ENCODE results near the gene HK2. TPM values are rescaled to one million over a fixed set of nuclear protein-coding genes. Genes with fewer than 3 reads are reported as not detected.
A peak's percentile ranks its signal among the peaks of the same experiment; 100 is the strongest.
"Not testable (repeated sequence)": the region's sequence is repeated elsewhere in the genome, so short reads cannot be mapped to it uniquely, and the experiment has no call there.

The HK2 gene
- 10 to 100 TPM in 2 of 4 donors, 1 to 10 TPM in 2; 8.3 to 12.8 (median 10.0) TPM for polyA plus RNA-seq (ENCODE audit: insufficient read length in 4 of 4)

DNA sequence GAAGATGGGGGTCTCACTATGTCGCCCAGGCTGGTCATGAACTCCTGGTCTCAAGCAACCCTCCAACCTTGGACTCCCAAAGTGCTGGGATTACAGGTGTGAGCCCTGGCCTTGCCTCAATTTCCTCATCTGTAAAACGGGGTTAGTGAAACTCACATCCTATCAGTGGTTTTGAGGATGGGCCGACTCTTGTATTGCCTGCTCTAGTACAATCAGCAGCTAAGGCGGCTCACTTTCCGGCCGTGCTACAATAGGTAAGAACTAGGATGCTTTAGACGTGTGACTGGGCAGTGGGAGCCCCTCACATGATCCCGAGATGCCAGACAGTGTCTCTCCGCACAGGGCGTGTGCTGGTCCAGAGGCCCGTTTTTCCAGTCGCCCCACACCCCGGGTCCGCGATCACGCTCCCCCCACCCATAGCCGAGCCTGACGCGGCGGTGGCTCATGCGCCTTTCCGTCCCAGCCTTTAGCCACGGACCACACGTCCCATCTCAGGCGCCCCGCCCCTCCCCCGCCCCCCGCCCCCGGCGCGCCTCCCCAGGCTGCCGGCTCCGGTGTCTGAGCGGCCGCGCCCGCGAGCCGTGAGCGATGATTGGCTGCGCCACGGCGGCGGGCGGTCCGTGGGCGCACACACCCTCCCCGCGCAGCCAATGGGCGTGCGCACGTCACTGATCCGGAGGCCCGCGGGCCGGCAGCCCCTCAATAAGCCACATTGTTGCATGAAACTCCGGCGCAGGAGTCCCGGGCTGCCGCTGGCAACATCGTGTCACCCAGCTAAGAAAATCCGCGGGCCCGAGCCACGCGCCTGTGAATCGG, at the start of gene HK2:
Gene HK2, plus strand, starts transcription at position 710 of the 816 bp plus-strand sequence. CDS start 454 bp downstream, outside the sequence.
- peak in 2 of 4 donors; percentile 69 to 81 for DNase-seq (ENCODE audit: low read depth in 4 of 4, low spot score in 2 of 4)

DNA sequence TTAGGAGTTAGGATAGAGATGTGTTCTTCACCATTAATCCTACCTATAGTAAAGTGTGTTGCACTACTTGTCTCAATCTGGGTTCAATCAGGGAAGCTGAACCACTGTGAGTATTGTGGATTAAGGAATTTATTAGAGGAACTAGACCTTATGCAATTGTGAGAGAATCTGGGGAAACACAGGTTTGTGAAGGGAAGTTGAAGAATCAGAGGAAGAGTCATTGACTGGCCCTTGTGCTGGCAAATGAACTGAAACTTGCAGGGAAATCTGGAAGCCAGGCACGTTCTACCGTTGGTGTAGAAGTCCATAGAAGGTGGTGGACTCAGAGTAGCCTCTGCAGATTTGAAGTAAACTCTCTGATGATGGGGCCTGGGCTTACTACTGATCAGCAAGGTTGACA, 44.7 kb upstream of the HK2 start:
- no peak for DNase-seq (ENCODE audit: low read depth in 4 of 4, low spot score in 2 of 4)

GRCh38 chr2:74792282-74792681, 41.6 kb upstream of the HK2 start:
- no peak for DNase-seq (ENCODE audit: low read depth in 4 of 4, low spot score in 2 of 4)

DNA sequence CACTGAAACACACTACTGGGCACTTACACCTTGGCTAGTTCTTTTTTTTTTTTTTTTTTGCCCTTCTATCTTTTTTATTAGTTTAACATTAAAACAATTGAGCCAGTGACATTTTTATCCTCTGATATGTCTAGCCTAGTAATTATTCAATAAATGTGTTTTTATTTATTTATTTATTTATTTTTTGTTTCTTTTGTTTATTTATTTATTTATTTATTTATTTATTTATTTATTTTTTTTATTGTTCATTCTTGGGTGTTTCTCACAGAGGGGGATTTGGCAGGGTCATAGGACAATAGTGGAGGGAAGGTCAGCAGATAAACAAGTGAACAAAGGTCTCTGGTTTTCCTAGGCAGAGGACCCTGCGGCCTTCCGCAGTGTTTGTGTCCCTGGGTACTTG, 39.0 kb upstream of the HK2 start:
- not testable (repeated sequence) for DNase-seq (ENCODE audit: low read depth in 4 of 4, low spot score in 2 of 4)

GRCh38 chr2:74806355-74806839, 27.5 kb upstream of the HK2 start:
- no peak for DNase-seq (ENCODE audit: low read depth in 4 of 4, low spot score in 2 of 4)

GRCh38 chr2:74806920-74807319, 27.0 kb upstream of the HK2 start:
- no peak for DNase-seq (ENCODE audit: low read depth in 4 of 4, low spot score in 2 of 4)

DNA sequence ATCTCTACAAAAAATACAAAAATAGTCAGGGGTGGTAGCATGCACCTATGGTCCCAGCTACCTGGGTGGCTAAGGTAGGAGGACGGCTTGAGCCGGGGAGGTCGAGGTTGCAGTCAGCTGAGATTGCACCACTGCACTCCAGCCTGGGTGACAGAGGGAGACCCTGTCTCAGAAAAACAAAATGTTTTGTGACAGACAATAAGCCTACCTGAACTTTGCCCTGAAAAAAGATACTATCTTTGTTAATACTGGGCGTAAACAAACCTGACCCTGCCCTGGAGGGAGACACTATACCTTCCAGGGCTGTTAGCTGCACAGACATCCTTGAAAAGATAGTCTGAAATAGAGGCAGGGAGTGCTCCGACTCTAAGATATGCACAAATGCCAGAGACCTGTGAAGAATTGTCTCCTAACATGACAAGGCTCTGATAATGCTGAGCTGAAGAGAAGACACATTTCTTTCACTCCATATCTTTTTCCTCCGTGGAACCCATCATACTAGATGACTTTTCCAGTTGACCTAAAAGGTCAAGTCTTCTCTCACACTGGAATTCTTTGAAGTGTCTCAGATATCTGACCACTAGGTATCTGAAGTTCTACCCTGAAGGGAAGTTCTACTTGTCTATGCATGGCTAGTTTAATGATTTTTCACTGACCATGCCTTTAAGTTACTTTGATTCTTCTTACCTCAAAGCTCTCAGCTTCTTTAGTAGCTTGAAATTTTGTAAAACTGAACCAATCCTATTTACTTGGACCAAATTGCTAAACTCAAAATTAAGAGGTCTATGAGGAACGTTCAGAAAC, 20.9 kb upstream of the HK2 start:
- DNase-seq (ENCODE audit: low read depth in 4 of 4, low spot score in 2 of 4): no peak

GRCh38 chr2:74814102-74814501, 19.8 kb upstream of the HK2 start:
- no peak for DNase-seq (ENCODE audit: low read depth in 4 of 4, low spot score in 2 of 4)

DNA sequence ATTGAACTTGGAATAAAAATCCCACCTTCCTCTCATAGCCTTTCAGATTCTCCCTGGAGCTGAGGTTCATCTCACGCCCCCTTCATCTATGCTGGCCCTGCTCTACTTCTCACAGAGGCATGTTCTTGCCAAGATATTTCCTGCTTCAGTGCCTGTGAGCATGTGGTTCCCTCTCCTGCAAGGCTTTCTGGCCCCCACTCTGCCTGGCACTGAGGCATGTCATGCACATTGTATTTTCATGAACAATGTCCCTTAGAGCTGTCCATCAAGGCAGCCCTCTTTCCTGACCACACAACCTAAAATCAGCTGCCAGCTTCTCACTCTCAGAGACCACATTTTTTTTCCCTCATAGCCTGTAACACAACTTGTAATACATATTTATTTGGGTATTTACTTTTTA, 18.0 kb upstream of the HK2 start:
- DNase-seq (ENCODE audit: low read depth in 4 of 4, low spot score in 2 of 4): no peak

GRCh38 chr2:74816540-74817303, 17.2 kb upstream of the HK2 start:
- DNase-seq (ENCODE audit: low read depth in 4 of 4, low spot score in 2 of 4): no peak

- DNase-seq (ENCODE audit: low read depth in 4 of 4, low spot score in 2 of 4): no peak
Observed at GRCh38 chr2:74817304-74817675, 16.6 kb upstream of the HK2 start.

DNA sequence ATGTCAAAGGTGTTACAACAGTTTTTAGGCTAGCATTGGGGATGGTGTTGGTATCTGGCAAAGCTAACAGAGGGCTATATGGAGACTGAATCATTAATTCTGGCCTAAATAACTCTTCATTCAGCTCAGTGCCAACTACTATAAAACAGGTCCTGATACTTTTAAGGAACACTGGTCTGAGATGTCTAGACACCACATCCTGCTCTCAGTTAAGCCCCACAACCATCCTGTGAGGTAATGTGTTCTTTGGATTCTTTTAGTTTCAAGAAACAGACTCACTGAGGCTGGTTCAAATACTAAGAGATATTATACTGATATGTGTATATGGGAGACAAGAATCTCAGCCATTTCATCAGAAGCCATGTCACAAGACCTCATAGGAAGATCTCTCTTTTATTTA, 14.2 kb upstream of the HK2 start:
- DNase-seq (ENCODE audit: low read depth in 4 of 4, low spot score in 2 of 4): no peak

GRCh38 chr2:74821177-74822126, 12.5 kb upstream of the HK2 start:
- no peak for DNase-seq (ENCODE audit: low read depth in 4 of 4, low spot score in 2 of 4)

DNA sequence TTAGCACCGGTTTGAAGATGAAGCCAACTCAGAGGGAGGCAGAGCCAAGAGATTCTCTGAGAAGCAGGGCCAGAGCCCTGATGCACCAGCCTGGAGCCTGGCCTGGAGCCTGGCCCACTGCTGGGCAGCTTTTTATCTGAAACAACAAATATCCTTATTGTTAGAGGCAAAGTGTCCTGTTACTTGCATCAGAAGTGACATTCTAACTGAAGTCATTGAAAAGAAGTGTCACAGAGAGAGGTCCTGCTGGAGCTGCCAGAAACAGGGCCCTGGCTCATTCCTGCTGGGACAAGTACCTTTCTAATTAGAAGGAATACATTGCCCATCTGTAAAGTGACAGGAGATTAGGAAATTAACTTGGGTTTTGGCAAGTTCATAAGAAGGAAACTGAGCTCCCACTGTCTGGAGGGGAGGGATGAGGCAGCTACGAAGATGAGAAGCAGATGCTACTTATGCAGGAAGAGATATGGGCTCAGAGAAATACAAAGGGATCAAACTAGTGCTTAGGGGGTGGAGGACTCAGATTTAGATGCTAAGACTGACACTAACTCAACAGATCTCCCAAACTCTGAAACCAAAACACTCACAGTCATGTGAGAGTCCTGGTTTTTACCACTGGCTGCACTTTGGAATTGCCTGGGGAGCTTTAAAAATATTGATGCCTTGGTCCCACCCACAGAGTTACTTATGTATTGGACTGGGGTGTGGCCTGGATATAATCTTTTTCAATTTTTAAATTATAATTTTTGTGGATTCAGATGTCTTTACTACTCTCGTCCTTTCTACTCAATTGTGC, 11.0 kb upstream of the HK2 start:
- no peak for DNase-seq (ENCODE audit: low read depth in 4 of 4, low spot score in 2 of 4)

- no peak for DNase-seq (ENCODE audit: low read depth in 4 of 4, low spot score in 2 of 4)
Observed at GRCh38 chr2:74824679-74825078, 9.2 kb upstream of the HK2 start.

- DNase-seq (ENCODE audit: low read depth in 4 of 4, low spot score in 2 of 4): no peak
Observed at GRCh38 chr2:74828543-74828942, 5.4 kb upstream of the HK2 start.

GRCh38 chr2:74831693-74832530, 2.0 kb upstream of the HK2 start:
- DNase-seq (ENCODE audit: low read depth in 4 of 4, low spot score in 2 of 4): no peak

- DNase-seq (ENCODE audit: low read depth in 4 of 4, low spot score in 2 of 4): not testable (repeated sequence)
Observed at GRCh38 chr2:74834234-74834791, 386 bp downstream of the HK2 start.
